GM12801 (cell line): ENCODE measurements around the gene GLB1L3.

Source experiments
- TF ChIP-seq, protein P1 (sequence below): IDR thresholded peaks from one replicate; pipeline ENCODE4 v1.5.1; 2011; ENCODE audit warnings: control low read depth; ENCODE audit not compliant: insufficient read length; ENCODE audit errors: extremely low read depth

The GLB1L3 gene

DNA sequence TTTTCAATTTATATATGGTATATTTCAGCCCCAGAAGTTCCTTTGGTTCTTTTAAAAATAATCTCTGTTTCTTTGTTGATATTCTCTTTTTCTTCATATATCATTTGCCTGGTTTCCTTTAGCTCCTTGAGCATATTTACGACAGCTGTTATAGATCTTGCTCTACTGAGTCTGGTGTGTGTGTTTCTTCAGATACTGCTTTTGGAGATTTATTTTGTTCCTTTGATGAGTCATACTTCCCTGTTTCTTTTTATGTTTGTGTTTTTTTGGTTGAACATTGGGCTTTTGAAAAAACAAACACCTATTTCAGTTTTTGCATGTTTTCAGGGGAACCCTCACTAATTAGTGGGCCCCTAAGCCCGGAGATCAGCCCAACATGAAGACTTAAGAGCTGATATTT is 79.0 kb downstream of the GLB1L3 start:
- TF ChIP-seq, protein P1, sequence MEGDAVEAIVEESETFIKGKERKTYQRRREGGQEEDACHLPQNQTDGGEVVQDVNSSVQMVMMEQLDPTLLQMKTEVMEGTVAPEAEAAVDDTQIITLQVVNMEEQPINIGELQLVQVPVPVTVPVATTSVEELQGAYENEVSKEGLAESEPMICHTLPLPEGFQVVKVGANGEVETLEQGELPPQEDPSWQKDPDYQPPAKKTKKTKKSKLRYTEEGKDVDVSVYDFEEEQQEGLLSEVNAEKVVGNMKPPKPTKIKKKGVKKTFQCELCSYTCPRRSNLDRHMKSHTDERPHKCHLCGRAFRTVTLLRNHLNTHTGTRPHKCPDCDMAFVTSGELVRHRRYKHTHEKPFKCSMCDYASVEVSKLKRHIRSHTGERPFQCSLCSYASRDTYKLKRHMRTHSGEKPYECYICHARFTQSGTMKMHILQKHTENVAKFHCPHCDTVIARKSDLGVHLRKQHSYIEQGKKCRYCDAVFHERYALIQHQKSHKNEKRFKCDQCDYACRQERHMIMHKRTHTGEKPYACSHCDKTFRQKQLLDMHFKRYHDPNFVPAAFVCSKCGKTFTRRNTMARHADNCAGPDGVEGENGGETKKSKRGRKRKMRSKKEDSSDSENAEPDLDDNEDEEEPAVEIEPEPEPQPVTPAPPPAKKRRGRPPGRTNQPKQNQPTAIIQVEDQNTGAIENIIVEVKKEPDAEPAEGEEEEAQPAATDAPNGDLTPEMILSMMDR, result no peak

DNA sequence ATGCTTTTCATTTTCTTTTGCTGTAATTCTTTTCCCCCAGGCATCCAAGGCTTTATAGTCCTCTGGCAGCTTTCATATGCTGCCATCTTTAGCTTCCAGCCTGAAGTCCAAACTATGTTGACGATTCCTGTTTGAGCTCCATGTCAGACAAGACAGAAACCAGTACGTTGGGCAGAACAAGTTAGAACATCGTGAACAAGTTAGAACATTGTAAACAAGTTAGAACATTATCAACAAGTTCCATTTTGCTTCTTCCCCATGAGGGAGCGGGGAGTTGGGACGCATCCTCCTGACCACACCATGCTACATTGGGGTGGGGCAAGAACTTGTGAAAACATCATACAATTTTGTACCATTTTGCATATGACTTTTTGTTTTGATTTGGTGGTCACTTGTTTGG is 79.5 kb downstream of the GLB1L3 start:
- TF ChIP-seq, protein P1, result no peak

DNA sequence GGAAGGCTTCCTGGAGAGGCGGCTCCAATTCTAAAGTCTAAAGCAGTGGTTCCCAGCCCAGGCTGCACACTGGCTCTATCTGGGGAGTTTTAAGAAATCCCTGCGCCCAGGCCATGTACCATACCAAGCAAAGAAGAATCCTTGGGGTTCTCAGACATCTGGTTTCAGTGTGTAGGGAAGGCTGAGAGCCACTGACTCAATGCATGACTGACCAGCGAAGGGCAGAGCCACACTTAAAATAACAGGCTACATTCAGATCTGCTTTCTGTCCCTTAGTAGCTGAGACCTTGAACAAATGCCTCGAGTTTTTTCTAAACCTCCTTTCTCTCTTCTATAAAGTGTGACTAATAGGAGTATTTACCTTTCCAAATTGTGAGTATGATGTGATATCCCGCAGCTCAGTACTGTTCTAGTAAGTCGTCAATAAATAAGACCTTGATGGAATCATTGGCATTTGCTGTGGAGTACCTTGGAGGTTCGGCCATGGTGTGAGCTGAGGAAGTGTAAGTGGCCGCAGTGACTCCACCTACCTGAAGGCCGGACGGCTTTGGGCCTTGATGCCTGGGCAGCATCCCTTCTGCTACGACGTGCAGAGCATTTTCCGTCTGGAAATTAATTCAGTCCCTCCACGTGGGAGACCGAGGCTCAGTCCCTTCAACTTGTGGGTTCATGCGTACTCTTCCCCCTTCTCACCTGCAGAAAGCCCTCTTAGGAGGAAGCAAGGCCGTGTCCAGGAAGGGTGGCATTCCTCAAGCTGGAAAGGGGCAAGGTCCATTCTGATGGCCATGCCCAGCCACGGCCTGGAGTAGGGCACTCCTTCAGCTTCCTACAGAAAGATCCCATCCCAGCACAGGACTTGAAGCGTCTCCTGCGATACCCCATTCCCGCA is 80.7 kb downstream of the GLB1L3 start:
- TF ChIP-seq, protein P1, result no peak

DNA sequence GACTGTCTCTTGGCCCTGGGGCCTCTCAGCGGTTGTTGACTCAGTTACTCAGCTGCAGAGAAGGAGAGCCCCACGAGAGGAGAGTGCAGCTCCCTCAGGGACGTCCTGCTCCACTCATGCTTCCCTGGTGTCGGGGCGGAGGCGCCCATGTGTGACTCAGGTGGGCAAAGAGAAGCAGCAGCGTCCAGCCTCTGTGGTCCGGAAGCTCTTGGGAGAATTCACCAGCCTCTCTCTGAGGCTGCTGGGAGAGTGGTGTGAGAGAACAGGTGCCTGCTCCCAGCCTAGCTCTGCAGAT is 81.3 kb downstream of the GLB1L3 start:
- TF ChIP-seq, protein P1, result no peak

DNA sequence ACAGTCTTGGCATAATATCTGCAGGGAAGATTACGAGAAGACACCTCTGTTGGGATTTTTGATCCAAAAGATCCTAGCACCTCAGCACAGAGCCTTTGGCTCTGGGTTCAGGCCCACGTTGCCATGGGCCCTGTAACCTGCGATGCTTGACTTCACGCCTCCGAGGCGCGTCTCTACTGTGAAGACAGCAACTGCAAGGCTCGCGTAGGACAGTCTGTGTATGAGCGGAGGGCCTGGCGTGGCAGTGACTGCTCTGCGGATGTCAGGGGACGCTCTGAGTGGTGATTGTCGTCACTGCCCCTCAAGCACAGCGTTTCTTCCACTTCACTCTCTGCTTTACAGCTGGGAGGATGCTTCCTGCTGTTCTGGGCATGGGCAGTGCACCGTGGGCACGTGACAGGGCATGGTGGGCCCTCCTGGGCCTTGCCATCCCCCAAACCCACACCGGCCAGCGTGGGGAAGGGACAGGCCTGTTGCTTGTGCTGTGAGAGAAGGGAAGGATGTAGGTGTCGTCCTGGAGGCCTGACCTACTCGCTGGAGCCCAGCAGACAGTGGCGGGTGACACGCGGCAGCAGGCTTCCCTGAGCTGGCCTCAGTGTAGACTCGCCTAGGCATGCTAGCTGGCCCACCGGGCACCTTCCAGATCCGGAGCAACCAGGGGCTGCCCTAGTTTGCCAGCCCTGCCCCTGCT is 82.1 kb downstream of the GLB1L3 start:
- TF ChIP-seq, protein P1, result no peak

DNA sequence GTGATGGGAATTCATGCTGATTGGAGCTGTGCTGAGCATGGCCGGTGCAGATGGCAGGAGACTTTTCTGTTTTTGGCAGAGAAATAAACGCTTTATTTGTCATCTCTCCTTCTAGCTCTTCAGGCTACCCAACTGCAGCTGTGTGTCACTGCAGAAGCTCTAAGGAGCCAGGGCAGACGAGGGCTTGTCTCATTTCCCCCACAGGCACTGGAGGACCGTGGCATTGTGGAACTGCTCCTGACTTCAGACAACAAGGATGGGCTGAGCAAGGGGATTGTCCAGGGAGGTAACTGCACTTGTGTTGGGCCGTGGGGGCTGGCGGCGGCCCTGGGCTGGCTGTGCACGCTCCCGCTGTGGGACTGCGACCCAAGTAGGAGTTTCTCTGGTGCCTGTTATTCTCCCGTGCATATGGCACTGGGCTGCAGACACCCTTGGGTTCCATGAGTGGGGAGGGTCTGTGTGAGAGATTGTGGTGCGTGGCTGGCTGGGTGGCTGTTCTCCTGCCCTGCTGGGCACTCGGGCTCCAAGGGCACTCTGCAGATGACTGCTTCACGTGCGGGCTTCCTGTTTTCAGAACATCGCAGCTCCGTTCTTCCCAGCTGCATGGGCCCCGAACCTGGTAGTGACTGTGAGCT is 82.8 kb downstream of the GLB1L3 start:
- TF ChIP-seq, protein P1, result no peak

DNA sequence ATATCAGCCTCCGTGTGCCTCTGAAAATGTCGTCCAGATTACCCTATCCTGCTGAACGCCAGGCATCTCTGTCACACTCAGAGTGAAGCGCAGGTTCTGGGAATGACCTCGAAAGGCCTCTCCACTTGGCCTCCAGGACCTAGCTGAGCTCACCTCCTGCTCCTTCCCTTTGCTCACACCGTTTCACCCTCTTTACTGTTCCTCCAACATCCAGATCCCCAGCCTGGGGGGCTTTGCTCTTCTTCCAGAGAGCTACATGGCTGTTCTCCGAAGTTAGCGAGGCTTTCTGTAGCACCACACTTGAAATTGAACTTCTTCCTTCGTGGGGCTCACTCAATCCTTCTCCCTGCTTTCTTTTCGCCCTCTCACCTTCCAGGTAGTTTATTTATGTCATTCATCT is 83.5 kb downstream of the GLB1L3 start:
- TF ChIP-seq, protein P1, result no peak
